ENCODE data around the gene MYMK. TPM values are rescaled to one million over a fixed set of nuclear protein-coding genes. Genes with fewer than 3 reads are reported as not detected.

The MYMK gene
- total RNA-seq, 2 donors from 2014 or later = not detected

GRCh38 chr9:133551446-133551845, 26.7 kb upstream of the MYMK start:
- Mint-ChIP-seq H3K36me3 (ENCODE audit: insufficient read depth in 2 of 2) (no peaks in the 10 kb centered on the region), H3K27ac (no peak overlapping the region), H3K4me3 (no peak overlapping the region), H3K27me3 (ENCODE audit: low read depth) (no peaks in the 10 kb centered on the region), H3K4me1 (ENCODE audit: low read depth) (no peaks in the 10 kb centered on the region), H3K9me3 (no peaks in the 10 kb centered on the region)
- ATAC-seq (replicated peaks in 1 of 2) (no peak), DNase-seq (no peak)

DNA sequence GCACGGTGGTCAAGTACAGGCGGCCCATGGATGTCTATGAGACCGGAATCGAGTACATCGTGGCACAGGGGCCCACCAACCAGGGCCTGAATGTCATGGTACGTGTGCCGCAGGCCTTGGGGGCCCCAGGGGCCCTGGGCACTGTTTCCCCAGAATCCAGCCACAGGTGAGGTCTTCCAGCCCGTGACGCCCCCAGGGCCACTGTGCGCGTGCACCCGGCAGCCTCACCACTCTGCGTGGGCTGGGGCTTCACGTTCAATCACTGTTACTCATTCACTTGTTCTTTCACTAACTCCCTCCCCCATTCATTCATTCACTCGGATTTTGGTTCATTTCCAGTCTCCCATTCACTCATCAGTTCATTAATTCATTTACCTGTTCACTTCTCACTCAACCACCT, 22.4 kb upstream of the MYMK start:
- no peak for ATAC-seq (replicated peaks in 1 of 2)
- H3K27ac Mint-ChIP-seq = no peak overlapping the region

GRCh38 chr9:133546287-133546680, 21.5 kb upstream of the MYMK start:
- no peak overlapping the region for H3K4me3 Mint-ChIP-seq
- H3K4me1 Mint-ChIP-seq (ENCODE audit: low read depth) = no peaks in the 10 kb centered on the region
- no peaks in the 10 kb centered on the region for H3K9me3 Mint-ChIP-seq
- H3K27ac Mint-ChIP-seq = no peak overlapping the region
- ATAC-seq (replicated peaks in 1 of 2) (no peak), DNase-seq (no peak)
- H3K27me3 Mint-ChIP-seq (ENCODE audit: low read depth) = no peaks in the 10 kb centered on the region
- no peaks in the 10 kb centered on the region for H3K36me3 Mint-ChIP-seq (ENCODE audit: insufficient read depth in 2 of 2)

More for the DNA sequence above, 22.4 kb upstream of the MYMK start:
- H3K4me1 Mint-ChIP-seq (ENCODE audit: low read depth) = no peaks in the 10 kb centered on the region
- H3K36me3 Mint-ChIP-seq (ENCODE audit: insufficient read depth in 2 of 2) = no peaks in the 10 kb centered on the region
- H3K4me3 Mint-ChIP-seq = no peak overlapping the region
- H3K27me3 Mint-ChIP-seq (ENCODE audit: low read depth) = no peaks in the 10 kb centered on the region
- no peaks in the 10 kb centered on the region for H3K9me3 Mint-ChIP-seq
- DNase-seq = no peak

DNA sequence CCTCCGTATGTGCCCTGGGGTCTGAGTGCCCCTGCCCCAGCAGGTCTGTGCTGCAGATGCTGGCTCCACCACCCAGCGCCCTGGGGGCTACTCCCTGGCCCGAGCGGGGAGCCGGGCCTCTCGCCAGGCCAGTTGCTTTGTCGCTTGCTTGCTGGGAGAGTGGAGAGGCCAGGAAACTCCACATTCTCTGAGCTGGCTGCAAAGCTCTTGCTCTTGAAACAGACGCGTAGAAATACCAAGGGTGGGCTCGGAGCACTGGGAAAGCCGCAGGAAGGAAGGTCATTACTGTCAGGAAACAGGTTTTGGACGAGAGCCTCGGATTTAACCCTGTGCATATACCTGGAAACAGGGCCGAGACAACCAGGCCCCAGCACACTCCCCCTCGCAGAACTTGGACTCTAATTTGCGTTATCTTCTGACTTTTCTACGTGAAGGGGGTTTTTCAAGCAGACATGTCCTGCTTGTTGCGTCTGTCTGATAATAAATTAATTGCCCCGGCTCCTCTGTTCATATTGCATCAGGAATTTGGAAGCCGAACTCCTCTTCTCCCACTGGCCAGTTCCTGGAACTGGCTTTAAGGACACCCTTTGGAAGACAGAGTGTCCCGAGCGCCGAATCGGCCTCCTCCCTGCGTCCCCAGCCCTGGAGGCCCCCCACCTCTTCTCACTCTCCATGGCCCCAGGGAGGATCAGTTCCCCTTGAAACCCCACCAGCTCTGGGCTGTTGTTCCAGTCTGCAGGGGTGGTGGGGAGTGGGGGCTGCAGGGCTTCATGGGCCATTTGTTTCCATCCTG, 20.9 kb upstream of the MYMK start:
- Mint-ChIP-seq H3K4me3 (no peak overlapping the region), H3K36me3 (ENCODE audit: insufficient read depth in 2 of 2) (no peaks in the 10 kb centered on the region), H3K27ac (no peak overlapping the region), H3K27me3 (ENCODE audit: low read depth) (no peaks in the 10 kb centered on the region), H3K9me3 (no peaks in the 10 kb centered on the region), H3K4me1 (ENCODE audit: low read depth) (no peaks in the 10 kb centered on the region)
- DNase-seq (no peak), ATAC-seq (replicated peaks in 1 of 2) (no peak)

DNA sequence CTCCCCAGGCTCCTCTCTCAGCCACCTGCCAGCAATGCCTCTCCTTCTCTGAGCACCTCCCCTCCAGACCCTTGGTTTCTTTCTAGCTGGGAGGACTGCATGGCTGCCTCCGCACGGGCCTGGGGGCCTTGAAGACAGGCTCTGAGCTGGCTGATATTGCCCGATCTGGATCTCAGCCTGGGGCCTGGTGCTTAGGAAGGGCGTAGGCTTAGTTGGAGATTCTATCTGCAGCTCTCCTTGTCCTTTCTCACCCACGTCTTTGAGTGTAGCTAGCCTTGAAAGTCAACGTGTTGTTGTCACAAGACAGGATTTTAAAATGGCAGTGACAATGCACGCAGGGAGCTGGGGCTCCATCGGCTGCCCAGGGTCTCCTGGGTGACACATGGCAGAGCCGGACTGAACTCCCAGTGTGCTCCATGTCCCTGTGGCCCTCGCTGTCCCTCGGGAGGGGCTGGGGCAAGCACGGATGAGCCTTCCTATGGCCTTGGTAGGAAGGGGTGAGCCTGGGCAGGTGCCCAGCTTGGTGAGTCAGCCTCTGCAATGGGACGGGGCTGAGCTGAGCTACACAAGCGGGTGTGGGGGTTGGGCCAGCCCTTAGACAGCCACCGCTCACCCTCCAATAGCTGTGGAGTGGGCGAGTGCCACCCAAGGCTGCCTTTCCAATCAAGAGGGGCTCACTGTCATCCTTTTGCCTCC, 19.2 kb upstream of the MYMK start:
- Mint-ChIP-seq H3K9me3 (no peaks in the 10 kb centered on the region), H3K4me1 (ENCODE audit: low read depth) (peaks cover 5% of the 10 kb centered on the region), H3K4me3 (no peak overlapping the region), H3K36me3 (ENCODE audit: insufficient read depth in 2 of 2) (no peaks in the 10 kb centered on the region), H3K27me3 (ENCODE audit: low read depth) (peaks cover 7% of the 10 kb centered on the region), H3K27ac (no peak overlapping the region)
- DNase-seq = no peak
- no peak for ATAC-seq (replicated peaks in 1 of 2)

GRCh38 chr9:133542002-133542401, 17.2 kb upstream of the MYMK start:
- Mint-ChIP-seq H3K36me3 (ENCODE audit: insufficient read depth in 2 of 2) (no peaks in the 10 kb centered on the region), H3K27ac (no peak overlapping the region), H3K4me1 (ENCODE audit: low read depth) (peaks cover 5% of the 10 kb centered on the region), H3K27me3 (ENCODE audit: low read depth) (peaks cover 11% of the 10 kb centered on the region), H3K9me3 (no peaks in the 10 kb centered on the region), H3K4me3 (no peak overlapping the region)
- DNase-seq (no peak), ATAC-seq (replicated peaks in 1 of 2) (no peak)

- H3K27ac Mint-ChIP-seq = no peak overlapping the region
- no peaks in the 10 kb centered on the region for H3K36me3 Mint-ChIP-seq (ENCODE audit: insufficient read depth in 2 of 2)
- ATAC-seq (replicated peaks in 1 of 2) (no peak), DNase-seq (no peak)
- H3K4me3 Mint-ChIP-seq = no peak overlapping the region
- peaks cover 5% of the 10 kb centered on the region for H3K4me1 Mint-ChIP-seq (ENCODE audit: low read depth)
- no peaks in the 10 kb centered on the region for H3K9me3 Mint-ChIP-seq
- peaks cover 11% of the 10 kb centered on the region for H3K27me3 Mint-ChIP-seq (ENCODE audit: low read depth)
Measured at GRCh38 chr9:133540698-133541025, 15.9 kb upstream of the MYMK start.

DNA sequence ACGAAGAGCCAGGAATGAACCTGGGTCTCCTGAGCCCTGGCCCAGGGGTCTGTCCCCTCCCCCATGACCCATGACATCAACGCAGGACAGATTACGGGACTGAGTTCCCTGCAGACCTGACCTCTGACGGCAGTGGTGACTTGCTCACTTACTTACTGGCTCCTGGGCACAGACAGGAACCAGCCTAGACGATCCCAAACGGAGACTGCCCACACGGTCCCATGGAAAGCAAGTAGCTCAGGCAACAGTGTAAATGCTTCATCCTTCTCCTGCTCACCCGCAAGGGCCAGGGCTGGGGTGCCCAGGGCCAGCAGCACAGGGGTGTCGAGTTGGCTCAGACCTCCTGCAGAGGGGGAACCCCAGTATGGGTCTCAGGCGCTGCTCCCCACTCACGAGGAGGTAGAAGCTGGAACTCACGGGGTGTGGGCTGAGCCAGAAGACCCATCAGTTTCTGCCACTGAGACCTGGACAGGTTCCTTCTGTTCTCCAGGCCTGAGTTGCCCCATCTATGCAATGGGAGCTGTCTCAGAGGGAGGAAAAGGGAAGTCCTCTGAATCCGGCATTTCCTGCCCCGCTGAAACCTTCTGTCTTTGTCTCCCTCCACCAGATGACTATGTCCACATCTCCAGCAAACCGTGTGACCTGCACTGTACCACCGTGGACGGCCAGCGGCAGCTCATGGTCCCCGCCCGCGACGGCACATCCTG, 15.4 kb upstream of the MYMK start:
- Mint-ChIP-seq H3K27me3 (ENCODE audit: low read depth) (peaks cover 11% of the 10 kb centered on the region), H3K4me1 (ENCODE audit: low read depth) (peaks cover 5% of the 10 kb centered on the region), H3K4me3 (no peak overlapping the region), H3K9me3 (no peaks in the 10 kb centered on the region), H3K36me3 (ENCODE audit: insufficient read depth in 2 of 2) (no peaks in the 10 kb centered on the region), H3K27ac (no peak overlapping the region)
- no peak for DNase-seq
- ATAC-seq (replicated peaks in 1 of 2) = no peak

DNA sequence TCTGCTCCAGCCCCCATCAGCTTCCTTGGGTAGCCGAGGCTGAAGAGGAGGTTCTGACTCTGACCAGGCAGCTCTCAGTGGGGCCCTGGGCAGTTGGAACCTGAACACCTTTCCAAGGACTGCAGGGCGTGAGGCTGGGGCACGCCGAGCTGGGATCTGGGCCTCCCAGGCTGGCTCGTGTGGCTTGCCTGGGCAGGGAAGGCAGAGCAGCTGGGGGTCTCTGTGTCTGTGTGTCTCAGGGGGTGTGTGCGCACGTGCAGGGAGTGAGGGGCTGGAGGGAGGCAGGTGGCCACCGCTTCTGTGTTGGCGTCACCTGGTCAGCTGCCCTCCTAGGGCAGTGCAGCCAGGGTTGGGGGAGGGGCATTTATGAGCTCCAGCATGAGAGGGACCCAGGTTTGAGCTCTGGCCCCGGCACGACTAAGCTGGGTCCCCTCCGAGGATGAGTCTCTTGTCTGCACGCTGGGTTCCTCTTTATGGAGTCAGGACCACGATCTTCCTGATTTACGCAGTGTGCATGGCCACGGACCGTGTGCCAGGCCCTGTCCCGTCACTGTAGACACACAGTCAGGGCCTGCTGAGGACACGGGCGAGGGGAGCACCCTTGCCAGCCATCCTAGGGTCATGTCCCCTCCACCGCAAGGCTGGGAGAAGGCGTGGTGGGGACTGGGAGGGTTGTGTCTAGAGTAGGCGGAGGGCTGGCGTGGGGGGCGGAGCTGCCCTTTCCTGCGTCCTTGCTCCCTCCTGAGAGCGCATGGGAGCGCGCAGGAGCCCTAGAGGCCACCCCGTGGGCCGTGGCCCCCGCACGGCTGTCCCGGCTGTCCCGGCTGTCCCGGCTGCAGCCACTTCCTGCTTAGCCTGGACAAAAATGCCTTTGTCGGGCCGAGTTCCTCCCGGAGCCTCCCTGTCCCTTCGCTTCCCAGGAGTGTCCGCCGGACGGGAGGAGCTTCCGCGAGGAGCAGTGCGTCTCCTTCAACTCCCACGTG, 14.4 kb upstream of the MYMK start:
- Mint-ChIP-seq H3K27ac (no peak overlapping the region), H3K9me3 (no peaks in the 10 kb centered on the region), H3K4me1 (ENCODE audit: low read depth) (peaks cover 5% of the 10 kb centered on the region), H3K36me3 (ENCODE audit: insufficient read depth in 2 of 2) (no peaks in the 10 kb centered on the region), H3K4me3 (no peak overlapping the region), H3K27me3 (ENCODE audit: low read depth) (peaks cover 11% of the 10 kb centered on the region)
- DNase-seq (no peak), ATAC-seq (replicated peaks in 1 of 2) (no peak)

GRCh38 chr9:133538176-133538575, 13.4 kb upstream of the MYMK start:
- Mint-ChIP-seq H3K36me3 (ENCODE audit: insufficient read depth in 2 of 2) (no peaks in the 10 kb centered on the region), H3K9me3 (no peaks in the 10 kb centered on the region), H3K4me3 (no peak overlapping the region), H3K27me3 (ENCODE audit: low read depth) (peaks cover 15% of the 10 kb centered on the region), H3K4me1 (ENCODE audit: low read depth) (peaks cover 10% of the 10 kb centered on the region), H3K27ac (no peak overlapping the region)
- DNase-seq (no peak), ATAC-seq (replicated peaks in 1 of 2) (no peak)

- peaks cover 19% of the 10 kb centered on the region for H3K27me3 Mint-ChIP-seq (ENCODE audit: low read depth)
- no peaks in the 10 kb centered on the region for H3K36me3 Mint-ChIP-seq (ENCODE audit: insufficient read depth in 2 of 2)
- H3K4me3 Mint-ChIP-seq = no peak overlapping the region
- H3K9me3 Mint-ChIP-seq = no peaks in the 10 kb centered on the region
- ATAC-seq (replicated peaks in 1 of 2) (no peak), DNase-seq (no peak)
- H3K27ac Mint-ChIP-seq = no peak overlapping the region
- H3K4me1 Mint-ChIP-seq (ENCODE audit: low read depth) = peaks cover 16% of the 10 kb centered on the region
Measured at GRCh38 chr9:133537257-133537656, 12.5 kb upstream of the MYMK start.

DNA sequence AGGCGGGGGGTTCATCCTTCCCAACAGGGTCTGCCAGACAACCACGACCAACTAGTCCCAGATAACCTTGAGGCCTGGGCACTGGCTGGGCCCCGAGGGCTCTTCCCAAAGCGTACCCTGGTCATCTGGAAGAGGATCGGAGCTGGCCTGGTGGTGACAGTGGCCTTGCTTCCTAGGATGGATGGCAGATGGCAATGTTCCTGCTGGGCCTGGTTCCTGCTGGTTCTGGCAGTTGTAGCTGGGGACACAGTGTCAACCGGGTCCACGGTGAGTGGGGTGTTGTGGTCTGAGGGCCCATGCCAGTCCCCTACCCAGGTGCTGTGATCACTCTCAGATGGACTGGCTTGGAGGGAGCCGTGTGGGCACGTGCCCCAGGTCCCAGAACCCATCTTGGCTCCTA, 11.8 kb upstream of the MYMK start:
- H3K4me1 Mint-ChIP-seq (ENCODE audit: low read depth) = peaks cover 16% of the 10 kb centered on the region

More for the DNA sequence above, 11.8 kb upstream of the MYMK start:
- H3K4me3 Mint-ChIP-seq = no peak overlapping the region
- ATAC-seq (replicated peaks in 1 of 2) = no peak
- H3K36me3 Mint-ChIP-seq (ENCODE audit: insufficient read depth in 2 of 2) = no peaks in the 10 kb centered on the region
- no peaks in the 10 kb centered on the region for H3K9me3 Mint-ChIP-seq
- no peak for DNase-seq
- H3K27me3 Mint-ChIP-seq (ENCODE audit: low read depth) = peaks cover 19% of the 10 kb centered on the region
- no peak overlapping the region for H3K27ac Mint-ChIP-seq
